Activated CD4-positive, CD25-positive, alpha-beta regulatory T cell treated with anti-CD3 and anti-CD28 coated beads, Interleukin-2, amount 50 U/mL, for 72 hours (primary cell): ENCODE results near the gene KANK4.

ENCODE experiments used
- DNase-seq: peaks from one replicate; pipeline ENCODE4 v3.0.0; 2021

KANK4 gene

DNA sequence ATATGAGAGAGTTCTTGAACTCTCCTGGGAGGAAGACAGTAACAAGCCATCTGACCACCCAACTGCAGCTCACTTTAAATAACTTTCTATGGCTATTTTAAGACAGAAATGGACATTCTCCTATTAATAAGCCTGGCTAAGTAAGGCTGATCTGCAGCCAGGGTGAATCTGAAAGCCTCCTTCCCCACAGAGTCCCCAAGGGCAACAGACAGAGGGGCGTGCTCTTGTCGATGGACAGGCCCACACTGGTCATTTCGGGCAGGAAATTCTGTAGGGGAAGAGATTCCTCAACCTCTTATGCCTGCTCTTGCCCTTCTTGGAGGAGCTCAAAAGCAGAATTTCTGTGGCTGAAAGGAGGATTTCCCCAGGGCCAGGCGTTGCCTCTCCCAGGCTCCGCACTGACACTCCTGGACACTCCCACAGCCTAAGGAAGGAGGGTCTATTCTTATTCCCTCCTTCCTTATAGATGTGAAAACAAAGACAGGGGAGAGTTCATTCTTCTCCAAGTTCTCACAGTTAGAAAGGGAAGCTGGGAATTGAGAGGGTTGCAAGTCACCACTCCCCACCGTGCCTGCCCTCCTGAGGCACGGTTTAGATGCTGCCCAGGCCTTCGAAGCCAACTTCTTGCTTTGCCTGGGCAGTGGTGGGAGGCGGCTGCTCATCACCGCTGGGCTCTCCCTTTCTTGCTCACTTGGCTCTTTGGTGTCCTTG lies 17.9 kb upstream of the KANK4 start:
- no peak for DNase-seq

DNA sequence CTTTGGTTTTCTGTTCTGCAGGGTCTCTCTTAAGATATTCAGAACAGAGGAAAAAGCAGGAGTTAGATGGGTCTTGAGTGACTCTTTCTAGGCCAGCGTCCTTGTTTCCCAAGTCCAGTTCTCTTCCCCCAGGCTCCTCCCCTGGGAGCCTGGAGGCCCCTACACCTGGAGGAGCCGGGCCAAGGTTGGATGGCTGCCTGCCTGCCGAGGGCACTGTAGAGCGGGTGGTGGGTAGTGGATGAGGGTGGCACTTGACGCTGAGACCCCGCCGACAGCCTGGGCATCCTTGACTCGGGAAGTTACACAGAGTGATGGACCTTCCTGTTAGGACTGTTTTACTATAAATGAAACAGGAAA lies 17.4 kb upstream of the KANK4 start:
- no peak for DNase-seq

GRCh38 chr1:62335656-62336055 lies 16.4 kb upstream of the KANK4 start:
- no peak for DNase-seq

DNA sequence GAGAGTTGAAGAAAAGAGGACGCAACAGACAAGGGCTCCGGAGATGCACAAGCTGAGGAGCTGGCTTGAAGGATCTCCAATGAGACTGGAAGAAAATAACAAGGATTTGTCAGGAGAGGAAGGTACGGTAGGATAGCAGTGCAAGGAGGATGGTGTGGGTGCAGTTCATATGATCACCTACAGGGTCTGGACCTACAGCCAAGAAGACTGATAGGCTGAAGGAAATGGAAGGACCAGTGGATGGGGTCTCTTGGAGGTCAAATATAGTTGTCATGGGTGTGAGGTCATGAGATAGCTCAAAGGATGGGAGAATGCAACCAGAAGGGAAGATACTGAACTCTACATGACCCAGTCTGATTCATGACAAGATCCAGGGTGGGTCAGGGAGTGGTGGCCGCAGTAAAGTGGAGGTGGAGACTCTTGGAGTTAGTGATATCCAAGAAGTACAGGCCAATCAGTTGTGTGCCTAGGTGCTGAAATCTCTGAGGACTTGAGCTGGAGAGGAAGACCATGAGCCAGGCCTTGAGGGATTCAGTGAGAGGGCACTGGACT lies 15.3 kb upstream of the KANK4 start:
- no peak for DNase-seq

- DNase-seq = no peak
Measured at GRCh38 chr1:62333441-62333840, 14.2 kb upstream of the KANK4 start.

DNA sequence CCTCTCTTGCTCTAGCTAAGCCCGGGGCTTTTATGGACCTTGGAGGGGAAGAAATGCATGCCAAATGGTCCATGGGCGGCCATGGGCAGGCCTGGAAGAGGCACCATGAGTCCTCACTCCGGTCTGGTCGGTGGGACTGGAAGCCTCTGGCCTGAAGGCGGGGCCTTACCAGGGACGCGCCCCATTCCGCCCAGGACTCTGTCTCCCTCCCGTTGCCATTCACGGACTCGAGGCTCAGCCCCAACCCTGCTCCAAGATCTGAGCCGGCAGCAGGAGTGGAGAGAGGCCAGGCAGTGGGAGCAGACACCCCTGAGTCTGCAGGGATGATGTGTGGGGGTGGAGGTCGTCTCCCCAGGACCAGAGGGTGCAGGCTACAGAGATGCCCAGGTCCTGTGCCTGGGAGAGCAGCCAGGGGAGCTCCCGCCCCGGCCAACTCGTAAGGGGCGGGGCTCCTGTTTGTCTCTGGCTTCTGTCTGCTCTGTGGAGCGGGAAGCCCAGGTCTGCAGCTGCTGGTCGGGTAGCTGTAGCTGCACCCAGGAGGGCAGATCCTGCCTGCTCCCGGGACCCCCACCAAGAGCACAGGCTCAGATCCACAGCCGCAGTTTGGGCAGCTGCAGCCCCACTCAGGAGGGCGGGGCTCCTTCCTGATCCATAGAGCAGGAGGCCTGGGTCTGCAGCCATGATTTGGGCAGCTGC lies 8.3 kb upstream of the KANK4 start:
- DNase-seq = no peak

- no peak for DNase-seq
Measured at GRCh38 chr1:62325681-62326080, 6.4 kb upstream of the KANK4 start.

DNA sequence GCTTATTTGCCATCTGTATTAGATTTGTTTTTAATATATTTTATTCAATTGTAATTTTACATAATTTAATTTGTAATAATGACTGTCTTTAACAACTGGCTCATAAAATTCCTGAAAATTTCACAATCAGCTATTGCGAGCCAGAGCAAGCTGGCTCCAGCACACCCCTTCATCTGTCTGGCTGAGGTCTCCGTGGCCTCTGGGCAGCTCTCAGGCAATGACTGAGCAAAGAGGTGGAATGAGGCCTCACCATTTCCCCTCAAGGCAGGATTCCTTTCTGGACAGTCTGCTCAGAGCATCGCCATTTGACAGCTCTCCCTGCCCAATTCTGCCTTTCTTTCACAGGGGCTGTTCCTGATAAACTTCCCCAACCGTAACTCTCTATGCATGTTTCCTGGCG lies 5.8 kb upstream of the KANK4 start:
- no peak for DNase-seq

DNA sequence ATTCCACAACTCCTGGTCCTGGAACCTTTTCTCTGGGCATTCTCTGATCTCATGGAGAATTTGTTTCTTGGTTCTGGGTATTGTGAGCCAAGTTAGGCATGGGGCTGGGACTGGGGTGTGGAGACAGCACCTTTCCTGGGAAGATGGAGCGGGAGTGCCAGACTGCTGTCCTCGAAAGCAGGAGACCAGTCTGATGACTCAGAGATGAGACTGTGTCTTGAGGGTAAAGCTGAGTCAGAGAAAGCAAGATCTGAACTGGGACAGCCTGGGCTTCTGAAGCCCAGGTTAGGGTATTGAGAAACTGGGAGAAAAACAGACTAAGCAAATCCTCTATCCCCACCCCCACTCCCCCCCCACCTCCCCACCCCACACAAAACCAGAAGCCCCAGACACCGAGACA lies 2.2 kb upstream of the KANK4 start:
- no peak for DNase-seq

- DNase-seq = no peak
Measured at GRCh38 chr1:62318320-62318755, 896 bp downstream of the KANK4 start.

GRCh38 chr1:62317021-62317768 lies 2.0 kb downstream of the KANK4 start:
- no peak for DNase-seq

- no peak for DNase-seq
Measured at GRCh38 chr1:62316135-62316534, 3.1 kb downstream of the KANK4 start.

GRCh38 chr1:62315387-62315786 lies 3.8 kb downstream of the KANK4 start:
- no peak for DNase-seq

- DNase-seq = no peak
Measured at GRCh38 chr1:62314454-62315350, 4.5 kb downstream of the KANK4 start.

GRCh38 chr1:62312698-62313097 lies 6.5 kb downstream of the KANK4 start:
- DNase-seq = no peak

DNA sequence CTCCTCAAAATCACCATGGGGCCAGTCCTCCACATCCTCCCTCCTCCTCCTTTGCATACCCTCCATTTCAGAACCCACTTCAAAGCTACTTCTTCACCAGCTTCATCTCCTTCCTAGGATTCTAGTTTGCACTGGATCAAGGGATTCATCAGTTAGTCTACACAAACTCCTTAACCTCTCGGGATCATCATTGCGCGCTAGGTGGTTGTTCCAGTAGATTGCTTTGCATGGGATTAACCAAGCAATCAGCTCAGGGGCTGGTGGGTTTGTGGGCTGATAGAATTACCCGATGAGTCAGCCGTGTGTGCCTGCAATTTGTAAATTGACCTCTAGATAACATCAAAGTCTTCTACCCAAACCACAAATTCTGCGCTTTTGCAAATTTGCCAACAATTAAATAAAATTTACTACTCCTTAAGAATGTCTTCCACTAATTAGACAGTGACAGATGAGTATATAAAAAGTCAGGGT lies 7.7 kb downstream of the KANK4 start:
- DNase-seq = no peak

DNA sequence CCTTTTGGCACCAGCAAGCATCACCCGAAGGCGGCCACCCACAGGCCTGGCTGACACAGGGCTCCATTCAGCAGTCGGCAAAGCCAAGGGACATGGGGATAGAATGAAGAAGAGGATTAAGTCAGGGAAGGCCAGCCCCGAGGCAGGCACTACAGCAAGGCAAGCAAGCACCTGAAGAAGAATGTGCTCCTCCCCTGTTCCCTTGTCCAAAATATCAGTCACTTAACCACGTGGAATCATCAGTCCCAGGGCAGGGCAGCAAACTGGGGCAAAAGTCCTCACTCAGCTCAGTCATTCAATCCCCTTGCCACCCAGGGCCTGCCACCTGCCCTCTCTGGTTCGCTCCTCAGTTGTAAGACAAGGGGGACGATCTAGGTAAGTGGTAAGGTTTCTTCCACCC lies 9.3 kb downstream of the KANK4 start:
- DNase-seq = no peak

GRCh38 chr1:62308606-62309005 lies 10.6 kb downstream of the KANK4 start:
- DNase-seq = no peak

DNA sequence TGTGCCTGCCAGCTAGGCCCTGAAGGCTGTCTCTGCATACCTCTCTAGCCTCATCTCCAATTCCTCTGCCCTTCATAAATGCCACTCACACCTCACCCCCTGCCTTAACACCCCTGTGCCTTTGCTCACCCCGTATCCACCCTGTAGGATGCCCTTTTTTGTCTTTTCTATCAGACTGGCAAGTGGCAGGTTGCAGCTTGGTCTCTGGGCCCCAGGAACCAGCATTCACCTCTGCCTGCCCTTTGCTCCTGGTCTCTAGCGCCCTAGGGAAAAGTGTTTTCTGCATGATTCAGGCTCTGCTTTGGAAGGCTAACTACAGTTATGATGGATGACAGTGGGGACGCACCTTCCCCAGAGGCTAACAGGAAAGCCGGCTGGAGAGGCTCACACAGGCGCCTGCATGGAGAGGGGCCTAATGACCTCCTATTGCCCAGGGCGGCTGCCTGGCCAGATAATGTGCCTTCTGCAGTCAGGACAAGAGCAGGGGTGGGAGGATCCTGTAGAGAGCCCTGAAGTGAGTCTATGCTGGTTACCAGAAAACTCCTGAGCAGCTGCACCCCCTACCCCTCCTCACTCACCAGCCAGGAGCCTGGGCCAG lies 11.2 kb downstream of the KANK4 start:
- DNase-seq = no peak

DNA sequence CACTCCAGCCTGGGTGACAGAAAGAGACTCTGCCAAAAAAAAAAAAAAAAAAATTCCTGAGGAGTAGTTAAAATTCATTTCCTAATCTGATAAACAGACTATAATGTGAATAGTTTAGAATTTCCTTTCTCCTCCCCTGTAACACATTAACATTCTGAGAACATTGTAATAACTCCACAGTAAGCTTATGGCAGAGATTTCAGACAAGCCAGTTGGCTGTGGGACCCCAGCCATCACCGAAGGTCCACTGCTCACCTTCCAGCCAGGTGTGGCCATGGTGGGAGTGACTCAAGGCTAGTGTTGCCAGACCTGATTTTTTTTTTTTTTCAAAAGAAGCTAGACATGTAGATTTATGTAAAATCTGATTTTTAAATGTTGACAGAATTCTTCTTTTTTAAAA lies 11.8 kb downstream of the KANK4 start:
- DNase-seq = no peak

DNA sequence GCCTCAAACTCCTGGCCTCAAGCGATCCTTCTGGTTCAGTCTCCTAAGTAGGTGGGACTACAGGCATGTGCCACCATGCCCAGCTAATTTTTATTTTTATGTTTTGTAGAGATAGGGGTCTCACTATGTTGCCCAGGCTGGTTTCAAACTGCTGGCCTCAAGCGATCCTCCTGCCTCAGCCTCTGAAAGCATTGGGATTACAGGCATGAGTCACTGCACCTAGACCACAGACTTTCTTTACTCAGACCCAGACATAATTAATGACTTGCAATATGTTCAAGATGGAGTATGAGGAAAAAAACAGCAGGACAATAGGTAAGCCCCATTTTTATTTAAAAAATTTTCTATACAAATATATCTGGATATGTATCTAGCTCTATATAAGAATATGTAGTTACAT lies 13.2 kb downstream of the KANK4 start:
- DNase-seq = no peak

DNA sequence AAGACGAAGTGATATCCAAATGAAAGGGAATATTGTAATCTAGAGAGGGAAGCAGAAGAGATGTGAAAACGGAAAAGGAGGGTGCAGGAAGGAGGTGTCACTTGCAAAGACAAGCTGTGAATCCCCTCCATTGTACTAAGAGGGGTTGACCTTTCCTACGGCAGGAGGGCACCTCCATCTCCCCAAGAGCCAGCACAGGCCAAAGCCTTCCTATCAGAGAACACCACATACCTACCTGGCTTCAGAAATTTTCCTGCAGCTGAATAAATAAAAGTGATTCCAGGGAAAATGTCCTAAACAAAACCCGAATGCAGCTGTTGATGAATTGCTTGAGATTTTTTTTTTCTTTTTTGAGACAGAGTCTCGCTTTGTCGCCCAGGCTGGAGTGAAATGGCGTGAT lies 14.3 kb downstream of the KANK4 start:
- DNase-seq = no peak
